Uterus (tissue), 4 donors: Measurements from ENCODE around the gene IRX4. TPM values are rescaled to one million over a fixed set of nuclear protein-coding genes. Genes with fewer than 3 reads are reported as not detected.

Source experiments
- DNase-seq, 2 donors: peaks; one replicate each; pipeline ENCODE4 v3.0.0-alpha.2; 2019 to 2020
- H3K27ac ChIP-seq, 2 donors: fragments of 200-600 bp; sonication (generic); 1 replicate in 1 of 2; 2 replicates in 1 of 2; pipeline ENCODE4 v1.5.1; 2016 to 2018
- H3K27me3 ChIP-seq, 2 donors: fragments of 200-600 bp; sonication (generic); one replicate each; pipeline ENCODE4 v1.5.1; 2018 to 2019; ENCODE audit warnings: control low read depth in 1 of 2
- H3K36me3 ChIP-seq, 2 donors: fragments of 200-600 bp; sonication (generic); one replicate each; pipeline ENCODE4 v1.5.1; 2019; ENCODE audit warnings: control low read depth in 1 of 2
- H3K4me1 ChIP-seq, 2 donors: fragments of 200-600 bp; sonication (generic); one replicate each; pipeline ENCODE4 v1.5.1; 2018 to 2019; ENCODE audit warnings: control low read depth in 1 of 2
- H3K4me3 ChIP-seq, 2 donors: fragments of 200-600 bp; sonication (generic); 1 replicate in 1 of 2; 2 replicates in 1 of 2; pipeline ENCODE4 v1.5.1; 2018 to 2019; ENCODE audit warnings: mild to moderate bottlenecking in 1 of 2
- H3K9me3 ChIP-seq, 2 donors: fragments of 200-600 bp; sonication (generic); one replicate each; pipeline ENCODE4 v1.5.1; 2019; ENCODE audit warnings: control low read depth in 1 of 2
- POLR2A ChIP-seq, 2 donors: fragments of 450-650 bp; IDR thresholded peaks; one replicate each; pipeline ENCODE4 v1.6.1; 2016; ENCODE audit warnings: antibody characterized with exemption in 2 of 2, mild to moderate bottlenecking in 1 of 2, moderate library complexity in 1 of 2
- intact Hi-C: fragments of 100-400 bp; cut with DNase I; formaldehyde crosslinking; loops from one replicate; pipeline ENCODE4 v1.15.1; 2023; ENCODE audit warnings: low total_unique reads
- total RNA-seq, 4 donors: library from RNA; depleted of rRNA in 3 of 4; stranded (reverse); fragments of >200 nt in 3 of 4; gene quantifications; one replicate each; pipeline versions ENCODE4 v1.1.0 to v1.2.4, GENCODE V29; 2014 to 2023
- TF ChIP-seq, protein P1 (sequence below), 4 experiments: fragments of 200-600 bp in 2 of 4; fragments of 450-650 bp in 2 of 4; sonication (generic) in 2 of 4; IDR thresholded peaks; one replicate each; pipeline ENCODE4 v1.5.1; 2016 to 2019; ENCODE audit warnings: antibody characterized with exemption in 4 of 4, mild to moderate bottlenecking in 2 of 4, moderate library complexity in 1 of 4
- donor health status: DM: yes; HTN: yes; CAD: no.

IRX4 gene
- total RNA-seq, 4 donors from 2014 or later = not detected

DNA sequence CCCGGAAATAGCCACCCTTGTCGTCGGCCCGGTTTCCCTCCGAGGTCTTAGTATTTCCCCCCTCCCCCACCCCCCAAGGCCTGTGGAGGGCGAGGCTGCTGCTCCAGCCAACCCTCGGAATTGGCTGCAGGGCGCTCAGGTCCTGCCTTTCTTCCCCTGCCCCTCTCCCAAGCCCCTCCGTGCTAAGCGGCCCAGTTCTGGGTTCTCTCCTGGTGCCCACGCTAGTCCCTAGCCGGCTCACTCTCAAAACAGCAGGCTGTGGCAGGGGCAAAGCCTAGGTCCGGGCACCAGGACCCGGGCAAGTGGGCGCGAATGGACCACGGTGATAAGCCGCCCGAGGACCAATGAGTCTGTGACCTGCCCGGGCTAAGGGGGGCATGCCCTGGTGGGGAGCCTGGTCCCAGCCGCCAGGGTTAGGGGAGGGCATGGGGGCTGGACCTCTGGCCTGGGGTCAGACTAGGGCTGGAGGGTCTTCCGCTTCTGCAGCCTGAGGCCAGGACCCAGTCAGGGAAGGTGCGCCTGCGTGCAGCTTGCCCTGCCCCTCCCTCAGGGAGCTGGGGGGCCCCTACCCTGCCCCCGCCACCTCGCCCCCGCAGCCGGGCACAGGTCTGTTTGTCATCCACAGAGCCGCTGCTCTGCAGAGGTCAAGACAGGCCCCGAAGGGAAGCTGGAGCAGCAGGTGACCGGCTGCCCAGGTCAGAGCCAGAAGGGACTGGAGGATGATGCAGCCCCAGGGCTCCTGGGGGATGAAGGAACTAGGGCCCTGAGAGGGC lies 5.0 kb upstream of the IRX4 start:
- H3K27me3 ChIP-seq = peaks cover 0 to 25% of the 10 kb centered on the region in 2 donors

DNA sequence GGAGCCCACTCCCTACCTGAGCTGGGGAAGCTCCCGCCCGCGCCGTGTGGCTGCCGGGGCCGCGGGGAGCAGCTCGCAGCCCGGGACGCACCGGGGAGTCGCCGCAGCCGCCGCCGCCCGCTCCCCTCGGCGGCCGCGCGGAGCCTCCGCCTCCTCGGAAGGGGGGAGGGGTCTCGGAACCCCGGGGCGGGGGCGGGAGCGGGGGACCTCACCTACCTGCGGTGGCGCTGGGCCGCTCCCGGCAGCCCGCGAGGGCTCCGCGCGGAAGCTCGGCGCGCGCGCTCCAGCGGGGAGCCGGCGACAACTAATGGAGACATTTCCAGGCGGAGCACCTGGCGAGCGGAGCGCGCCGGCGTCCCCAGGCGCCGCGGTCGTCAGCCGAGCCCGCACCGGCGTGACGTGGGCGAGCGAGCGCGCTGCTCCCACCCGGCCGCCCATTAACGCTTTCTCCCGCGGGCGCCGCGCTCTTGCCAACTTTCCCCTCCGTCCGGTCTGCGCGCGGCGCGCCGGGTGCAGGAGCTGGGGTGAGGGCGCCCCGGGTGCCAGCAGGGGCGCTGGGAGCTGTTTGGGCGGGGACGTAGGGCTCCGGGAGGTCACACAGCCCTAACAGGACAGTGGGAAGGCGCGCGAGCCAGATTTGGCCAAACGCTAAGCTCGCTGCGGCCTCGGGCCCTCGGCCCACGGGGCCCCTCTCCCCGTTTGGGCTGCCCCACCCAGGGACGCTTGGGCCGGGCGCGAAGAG lies 4.3 kb upstream of the IRX4 start:
- TF ChIP-seq, protein P1, sequence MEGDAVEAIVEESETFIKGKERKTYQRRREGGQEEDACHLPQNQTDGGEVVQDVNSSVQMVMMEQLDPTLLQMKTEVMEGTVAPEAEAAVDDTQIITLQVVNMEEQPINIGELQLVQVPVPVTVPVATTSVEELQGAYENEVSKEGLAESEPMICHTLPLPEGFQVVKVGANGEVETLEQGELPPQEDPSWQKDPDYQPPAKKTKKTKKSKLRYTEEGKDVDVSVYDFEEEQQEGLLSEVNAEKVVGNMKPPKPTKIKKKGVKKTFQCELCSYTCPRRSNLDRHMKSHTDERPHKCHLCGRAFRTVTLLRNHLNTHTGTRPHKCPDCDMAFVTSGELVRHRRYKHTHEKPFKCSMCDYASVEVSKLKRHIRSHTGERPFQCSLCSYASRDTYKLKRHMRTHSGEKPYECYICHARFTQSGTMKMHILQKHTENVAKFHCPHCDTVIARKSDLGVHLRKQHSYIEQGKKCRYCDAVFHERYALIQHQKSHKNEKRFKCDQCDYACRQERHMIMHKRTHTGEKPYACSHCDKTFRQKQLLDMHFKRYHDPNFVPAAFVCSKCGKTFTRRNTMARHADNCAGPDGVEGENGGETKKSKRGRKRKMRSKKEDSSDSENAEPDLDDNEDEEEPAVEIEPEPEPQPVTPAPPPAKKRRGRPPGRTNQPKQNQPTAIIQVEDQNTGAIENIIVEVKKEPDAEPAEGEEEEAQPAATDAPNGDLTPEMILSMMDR (IDR thresholded peaks at IDR 0.05) = no peak
- TF ChIP-seq POLR2A (IDR thresholded peaks at IDR 0.05) = no peak
- no peaks in the 10 kb centered on the region for H3K36me3 ChIP-seq
- intact Hi-C loops = no loop called here
- H3K9me3 ChIP-seq = no peaks in the 10 kb centered on the region
- H3K4me3 ChIP-seq = no peak overlapping the region
- no peak for DNase-seq
- peaks cover 0 to 27% of the 10 kb centered on the region in 2 donors for H3K4me1 ChIP-seq
- peaks cover 7 to 29% of the 10 kb centered on the region in 2 donors for H3K27me3 ChIP-seq
- H3K27ac ChIP-seq = no peak overlapping the region

More for the DNA sequence above, 5.0 kb upstream of the IRX4 start:
- no peak overlapping the region for H3K4me3 ChIP-seq
- H3K27ac ChIP-seq = no peak overlapping the region
- no peak for DNase-seq
- no peaks in the 10 kb centered on the region for H3K36me3 ChIP-seq
- intact Hi-C loops = no loop called here
- H3K4me1 ChIP-seq = peaks cover 0 to 20% of the 10 kb centered on the region in 2 donors
- no peak for TF ChIP-seq POLR2A (IDR thresholded peaks at IDR 0.05)
- TF ChIP-seq, protein P1 (IDR thresholded peaks at IDR 0.05) = no peak
- H3K9me3 ChIP-seq = no peaks in the 10 kb centered on the region

DNA sequence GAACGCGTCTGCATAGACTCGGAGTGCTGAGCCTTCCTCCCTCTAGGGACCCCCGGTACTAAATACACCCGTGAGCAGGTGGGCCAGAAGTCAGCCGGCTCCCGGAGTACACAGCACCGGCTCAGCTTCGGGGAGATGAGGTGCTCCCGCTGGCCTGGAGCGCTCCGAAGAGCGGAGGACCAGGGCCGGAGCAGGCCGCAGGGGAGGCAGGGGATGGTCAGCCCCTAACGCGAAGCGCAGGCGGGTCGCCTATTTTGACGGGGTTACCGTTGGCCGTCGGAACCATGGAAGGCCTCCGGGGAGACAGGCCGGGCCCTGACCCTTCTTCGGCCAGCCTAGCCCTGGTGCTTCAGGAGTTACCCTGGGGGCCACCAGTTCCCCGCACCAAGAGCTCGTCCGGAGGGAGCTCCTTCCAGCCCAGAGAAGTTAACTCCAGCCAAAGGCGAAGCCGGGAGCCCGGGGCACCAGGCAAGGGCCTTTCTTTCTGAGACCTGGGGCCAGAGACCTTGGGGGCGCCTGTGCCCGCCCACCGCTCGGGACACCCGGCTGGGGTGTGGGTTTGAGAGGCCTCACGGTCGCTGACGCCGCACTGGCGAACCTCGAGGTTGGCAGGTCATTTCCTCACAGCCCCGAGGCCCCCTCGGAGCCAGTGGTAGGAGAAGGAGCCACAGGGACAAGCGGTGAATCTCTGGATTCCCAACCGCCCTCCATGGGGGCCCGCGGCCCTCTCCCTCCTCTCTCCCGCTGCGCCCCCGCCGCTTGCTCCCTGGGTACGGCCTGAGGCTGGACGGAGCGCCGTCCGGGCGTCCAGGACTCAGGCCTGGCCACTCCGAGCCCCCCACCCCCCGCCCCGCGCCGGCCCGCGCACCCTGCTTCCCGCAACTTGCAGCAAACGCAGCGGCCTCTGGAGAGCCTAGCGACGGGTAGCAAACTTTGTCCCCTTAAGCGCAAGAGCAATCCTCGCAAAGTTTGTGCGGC lies 3.4 kb upstream of the IRX4 start:
- intact Hi-C loops = no loop called here
- TF ChIP-seq, protein P1 (IDR thresholded peaks at IDR 0.05) = no peak
- no peak for TF ChIP-seq POLR2A (IDR thresholded peaks at IDR 0.05)
- DNase-seq = no peak
- Histone ChIP-seq H3K4me3 (no peak overlapping the region), H3K9me3 (no peaks in the 10 kb centered on the region), H3K4me1 (peaks cover 0 to 28% of the 10 kb centered on the region in 2 donors), H3K27ac (no peak overlapping the region), H3K27me3 (peaks cover 10 to 34% of the 10 kb centered on the region in 2 donors), H3K36me3 (no peaks in the 10 kb centered on the region)

DNA sequence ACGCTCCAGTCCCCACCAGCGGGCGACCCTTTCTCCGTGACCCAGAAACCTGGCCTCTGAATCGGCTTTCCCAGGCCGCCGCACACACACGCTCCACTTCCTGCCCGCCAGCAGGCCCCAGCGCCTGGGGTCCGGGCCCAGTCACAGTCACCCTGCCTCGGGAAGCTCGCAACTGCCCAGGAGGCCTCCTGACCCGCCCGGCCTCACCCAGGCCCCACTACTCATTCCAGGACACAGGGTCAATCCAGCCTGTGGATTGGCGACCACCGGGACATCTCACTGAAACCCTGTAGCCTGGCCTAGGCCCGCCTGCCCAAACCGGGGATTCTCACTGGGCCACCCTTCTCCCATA lies 2.7 kb upstream of the IRX4 start:
- no peak overlapping the region for H3K4me3 ChIP-seq
- H3K9me3 ChIP-seq = no peaks in the 10 kb centered on the region
- no peak for TF ChIP-seq POLR2A (IDR thresholded peaks at IDR 0.05)
- TF ChIP-seq, protein P1 (IDR thresholded peaks at IDR 0.05) = no peak
- H3K4me1 ChIP-seq = peaks cover 0 to 28% of the 10 kb centered on the region in 2 donors
- no peak for DNase-seq
- intact Hi-C loops = no loop called here
- peaks cover 14 to 40% of the 10 kb centered on the region in 2 donors for H3K27me3 ChIP-seq
- H3K27ac ChIP-seq = no peak overlapping the region
- no peaks in the 10 kb centered on the region for H3K36me3 ChIP-seq
